ENCODE data around the gene MRPL14.

Gene MRPL14

GRCh38 chr6:44142835-44143234 lies 15.6 kb upstream of the MRPL14 start:
- TF ChIP-seq CTCF (conservative IDR thresholded peaks at IDR 0.05; ENCODE audit: low read depth, low read length), result no peak
- H3K4me3 ChIP-seq (ENCODE audit: low read length), result no peak overlapping the region
- no peak for DNase-seq (ENCODE audit: low read depth)

GRCh38 chr6:44139351-44139743 lies 12.1 kb upstream of the MRPL14 start:
- DNase-seq (ENCODE audit: low read depth), result no peak
- H3K4me3 ChIP-seq (ENCODE audit: low read length), result no peak overlapping the region
- TF ChIP-seq CTCF (conservative IDR thresholded peaks at IDR 0.05; ENCODE audit: low read depth, low read length), result no peak

- no peak for TF ChIP-seq CTCF (conservative IDR thresholded peaks at IDR 0.05; ENCODE audit: low read depth, low read length)
- H3K4me3 ChIP-seq (ENCODE audit: low read length), result no peak overlapping the region
- no peak for DNase-seq (ENCODE audit: low read depth)
Observed at GRCh38 chr6:44138717-44139350, 11.6 kb upstream of the MRPL14 start.

- TF ChIP-seq CTCF (conservative IDR thresholded peaks at IDR 0.05; ENCODE audit: low read depth, low read length), result peak; percentile 39
- no peak overlapping the region for H3K4me3 ChIP-seq (ENCODE audit: low read length)
- no peak for DNase-seq (ENCODE audit: low read depth)
Observed at GRCh38 chr6:44135875-44136274, 8.6 kb upstream of the MRPL14 start.

- no peak overlapping the region for H3K4me3 ChIP-seq (ENCODE audit: low read length)
- TF ChIP-seq CTCF (conservative IDR thresholded peaks at IDR 0.05; ENCODE audit: low read depth, low read length), result no peak
- DNase-seq (ENCODE audit: low read depth), result no peak
Observed at GRCh38 chr6:44135173-44135758, 8.0 kb upstream of the MRPL14 start.

- H3K4me3 ChIP-seq (ENCODE audit: low read length), result no peak overlapping the region
- DNase-seq (ENCODE audit: low read depth), result no peak
- TF ChIP-seq CTCF (conservative IDR thresholded peaks at IDR 0.05; ENCODE audit: low read depth, low read length), result no peak
Observed at GRCh38 chr6:44133981-44134711, 6.9 kb upstream of the MRPL14 start.

All from retinal pigment epithelial cell (primary cell).